WTC11 (cell line): ENCODE measurements around the gene SLC8B1.

ENCODE experiments used
- ATF2 ChIP-seq: sonication (generic); formaldehyde crosslinking; IDR thresholded peaks from 2 replicates; pipeline ENCODE4 v1.8.1; 2022; ENCODE audit warnings: low read depth, missing genetic modification reagents, borderline replicate concordance
- HMGXB4 ChIP-seq: sonication (generic); formaldehyde crosslinking; IDR thresholded peaks from 2 replicates; pipeline ENCODE4 v1.8.1; 2023; ENCODE audit warnings: mild to moderate bottlenecking, moderate library complexity, missing genetic modification reagents
- TEAD4 ChIP-seq: sonication (generic); formaldehyde crosslinking; IDR thresholded peaks from 2 replicates; pipeline ENCODE4 v1.8.0; 2022; ENCODE audit warnings: mild to moderate bottlenecking, missing genetic modification reagents
- USF2 ChIP-seq: sonication (generic); formaldehyde crosslinking; IDR thresholded peaks from 2 replicates; pipeline ENCODE4 v1.8.1; 2023; ENCODE audit warnings: mild to moderate bottlenecking, missing genetic modification reagents, moderate library complexity
- TF ChIP-seq, protein P1 (sequence below): fragments of 200-600 bp; IDR thresholded peaks from 2 replicates; pipeline ENCODE4 v1.8.0; 2022; ENCODE audit warnings: antibody characterized with exemption

DNA sequence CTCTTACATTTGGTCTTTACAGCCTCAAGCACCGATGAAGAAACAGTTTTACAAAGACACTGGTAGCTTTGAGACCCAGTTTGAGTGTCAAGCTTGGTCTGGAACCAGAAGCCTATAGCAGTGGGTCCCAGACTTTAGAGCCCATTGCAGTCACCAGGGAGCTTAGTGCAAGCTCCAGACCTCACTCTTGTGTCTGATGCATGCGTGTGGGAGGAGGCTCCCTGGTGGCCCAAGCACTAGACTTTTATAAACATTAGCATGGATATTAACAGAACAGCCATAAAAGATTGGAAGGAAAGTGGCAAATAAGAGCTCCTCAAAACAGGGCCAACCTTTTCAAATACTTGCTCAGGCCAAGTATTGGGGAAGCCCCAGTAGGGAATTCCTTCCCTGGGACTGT, 45.5 kb downstream of the SLC8B1 start:
- TF ChIP-seq ATF2 (CRISPR knock-in tag), result no peak
- TF ChIP-seq, protein P1, sequence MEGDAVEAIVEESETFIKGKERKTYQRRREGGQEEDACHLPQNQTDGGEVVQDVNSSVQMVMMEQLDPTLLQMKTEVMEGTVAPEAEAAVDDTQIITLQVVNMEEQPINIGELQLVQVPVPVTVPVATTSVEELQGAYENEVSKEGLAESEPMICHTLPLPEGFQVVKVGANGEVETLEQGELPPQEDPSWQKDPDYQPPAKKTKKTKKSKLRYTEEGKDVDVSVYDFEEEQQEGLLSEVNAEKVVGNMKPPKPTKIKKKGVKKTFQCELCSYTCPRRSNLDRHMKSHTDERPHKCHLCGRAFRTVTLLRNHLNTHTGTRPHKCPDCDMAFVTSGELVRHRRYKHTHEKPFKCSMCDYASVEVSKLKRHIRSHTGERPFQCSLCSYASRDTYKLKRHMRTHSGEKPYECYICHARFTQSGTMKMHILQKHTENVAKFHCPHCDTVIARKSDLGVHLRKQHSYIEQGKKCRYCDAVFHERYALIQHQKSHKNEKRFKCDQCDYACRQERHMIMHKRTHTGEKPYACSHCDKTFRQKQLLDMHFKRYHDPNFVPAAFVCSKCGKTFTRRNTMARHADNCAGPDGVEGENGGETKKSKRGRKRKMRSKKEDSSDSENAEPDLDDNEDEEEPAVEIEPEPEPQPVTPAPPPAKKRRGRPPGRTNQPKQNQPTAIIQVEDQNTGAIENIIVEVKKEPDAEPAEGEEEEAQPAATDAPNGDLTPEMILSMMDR, result no peak
- no peak for TF ChIP-seq USF2 (CRISPR knock-in tag)
- TF ChIP-seq HMGXB4 (CRISPR knock-in tag), result no peak
- no peak for TF ChIP-seq TEAD4 (CRISPR knock-in tag)
